GM21723 (cell line): ENCODE data around the gene UBL7.

Experiments
- ATAC-seq: cut with Tn5 transposase; IDR thresholded peaks from one replicate; pipeline ENCODE4 v1.9.1; 2021; ENCODE audit warnings: mild to moderate bottlenecking, moderate library complexity; ENCODE audit not compliant: unreplicated experiment

UBL7 gene

DNA sequence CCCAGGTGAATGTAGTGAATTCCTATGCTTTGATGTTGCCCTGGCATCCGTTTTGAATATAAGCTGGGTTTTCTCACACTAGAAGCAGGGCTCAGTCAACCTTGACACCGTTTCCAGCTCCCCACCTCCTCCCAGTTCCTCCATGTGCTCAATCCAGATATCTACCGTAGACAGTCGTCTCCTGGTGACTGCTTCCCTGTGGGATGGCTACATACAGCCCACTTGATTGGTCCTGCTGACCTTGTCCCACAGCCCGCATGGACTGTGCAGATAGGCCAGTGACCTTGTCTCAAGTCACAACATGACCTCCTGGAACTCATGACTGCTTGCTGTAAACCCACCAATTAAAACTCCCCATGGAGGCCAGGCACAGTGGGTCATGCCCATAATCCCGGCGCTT is 35.3 kb downstream of the UBL7 start:
- ATAC-seq, result no peak

DNA sequence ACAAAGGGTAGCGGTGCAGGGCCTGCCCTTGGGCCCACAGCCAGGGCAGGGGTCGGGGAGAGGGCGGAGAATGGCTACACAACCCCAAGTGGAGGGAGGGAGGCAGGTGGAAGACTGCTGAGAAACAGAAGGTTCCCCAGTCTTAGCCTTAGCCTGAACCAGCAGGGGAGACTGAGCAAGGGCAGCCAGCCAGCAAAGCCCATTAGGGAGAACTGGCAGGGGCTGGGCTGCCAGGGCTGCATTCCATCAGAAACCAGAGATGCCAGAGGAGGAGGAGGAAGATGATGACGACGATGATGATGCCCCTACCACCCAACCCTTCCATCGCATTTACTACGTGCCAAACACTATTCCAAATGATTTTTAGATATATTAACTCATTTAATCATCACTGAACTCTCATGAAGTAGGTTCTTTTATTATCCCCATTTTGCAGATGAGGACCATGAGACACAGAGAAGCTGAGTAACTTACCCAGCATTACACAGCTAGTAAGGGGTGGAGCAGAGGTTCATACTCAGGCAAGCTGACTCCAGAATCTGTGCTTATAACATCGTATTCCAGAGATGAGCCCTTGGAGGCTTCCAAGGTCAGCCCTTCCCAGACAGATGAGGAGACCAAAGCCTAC is 35.9 kb downstream of the UBL7 start:
- ATAC-seq, result no peak

DNA sequence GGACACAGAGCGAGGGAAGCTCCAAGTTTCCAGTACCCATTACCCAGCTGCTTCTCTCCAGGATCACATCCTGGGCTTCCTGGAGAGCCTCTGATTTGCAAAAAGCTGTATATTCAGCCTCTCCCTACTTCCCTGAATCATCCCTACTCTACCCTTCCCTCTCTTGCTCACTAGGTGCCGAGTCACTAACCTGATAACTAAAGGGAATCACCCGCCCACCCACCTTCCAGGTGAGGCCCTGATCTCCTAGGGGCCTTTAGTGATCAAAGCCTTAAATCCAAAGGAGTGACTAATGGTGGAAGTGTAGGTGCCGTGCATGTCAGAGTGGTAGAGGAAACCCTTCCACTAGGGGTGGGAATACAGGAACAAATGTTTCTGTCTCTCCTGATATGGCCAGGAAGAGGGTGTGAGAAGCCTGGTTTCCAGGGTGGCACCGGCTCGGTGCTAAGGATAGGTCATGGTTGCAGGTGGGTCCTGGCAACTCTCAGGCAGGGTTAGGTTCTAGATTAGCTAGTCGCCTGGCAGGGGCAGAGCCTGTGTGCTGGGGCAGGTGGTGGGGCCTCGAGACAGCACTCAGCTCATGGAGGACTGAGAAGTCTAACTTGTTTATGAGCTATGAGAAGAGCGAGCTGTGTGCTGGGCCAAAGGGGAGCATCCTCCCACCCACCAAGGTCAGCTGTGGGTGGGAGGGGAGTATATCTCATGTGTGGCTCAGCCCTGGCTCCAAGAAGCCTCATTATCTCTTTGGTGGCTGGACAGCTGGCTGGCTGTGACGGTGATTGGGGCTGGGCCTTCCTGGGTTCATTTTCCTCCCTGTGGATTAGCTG is 37.3 kb downstream of the UBL7 start:
- ATAC-seq, result no peak

DNA sequence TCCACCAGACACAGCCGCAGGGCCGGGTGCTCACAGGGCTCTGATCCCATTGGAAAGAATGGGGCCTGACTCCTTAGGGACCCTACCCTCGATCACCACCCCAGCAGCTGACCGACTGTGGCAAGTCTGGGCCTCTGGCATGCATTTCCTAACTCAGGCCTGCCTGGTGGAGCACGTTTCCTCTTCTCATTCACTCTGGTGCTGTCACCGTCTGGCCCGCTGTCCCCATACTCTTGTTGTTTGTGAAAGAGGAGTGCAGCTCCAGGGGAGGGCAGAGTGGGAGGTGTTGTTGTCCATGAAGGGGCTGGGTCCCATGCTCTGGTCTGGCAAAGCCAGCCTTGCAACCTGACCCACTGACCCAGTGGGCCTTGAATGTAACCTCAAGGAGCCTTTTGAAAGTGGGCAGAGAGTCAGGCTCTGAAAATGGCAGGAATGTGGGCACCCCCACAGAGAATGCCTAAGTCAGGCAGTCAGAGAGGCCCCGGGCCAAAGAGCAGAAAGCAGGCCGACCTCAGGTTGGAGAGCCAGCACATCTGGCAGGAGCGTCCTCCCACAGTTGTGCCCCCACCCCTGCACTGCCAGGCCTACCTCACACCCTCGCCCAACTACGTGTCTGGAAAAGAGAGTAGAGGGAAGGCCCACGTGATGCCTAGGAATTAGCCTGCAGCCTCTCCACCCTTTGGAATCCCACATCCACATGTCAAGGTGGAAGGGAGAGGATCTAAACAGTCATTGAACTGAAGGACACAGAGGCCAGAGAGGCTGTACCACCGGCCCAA is 38.1 kb downstream of the UBL7 start:
- ATAC-seq, result no peak

GRCh38 chr15:74422265-74422651 is 38.7 kb downstream of the UBL7 start:
- no peak for ATAC-seq

GRCh38 chr15:74421302-74422245 is 39.4 kb downstream of the UBL7 start:
- no peak for ATAC-seq

GRCh38 chr15:74420193-74420905 is 40.6 kb downstream of the UBL7 start:
- no peak for ATAC-seq

- ATAC-seq, result no peak
Observed at GRCh38 chr15:74419432-74419831, 41.5 kb downstream of the UBL7 start.

DNA sequence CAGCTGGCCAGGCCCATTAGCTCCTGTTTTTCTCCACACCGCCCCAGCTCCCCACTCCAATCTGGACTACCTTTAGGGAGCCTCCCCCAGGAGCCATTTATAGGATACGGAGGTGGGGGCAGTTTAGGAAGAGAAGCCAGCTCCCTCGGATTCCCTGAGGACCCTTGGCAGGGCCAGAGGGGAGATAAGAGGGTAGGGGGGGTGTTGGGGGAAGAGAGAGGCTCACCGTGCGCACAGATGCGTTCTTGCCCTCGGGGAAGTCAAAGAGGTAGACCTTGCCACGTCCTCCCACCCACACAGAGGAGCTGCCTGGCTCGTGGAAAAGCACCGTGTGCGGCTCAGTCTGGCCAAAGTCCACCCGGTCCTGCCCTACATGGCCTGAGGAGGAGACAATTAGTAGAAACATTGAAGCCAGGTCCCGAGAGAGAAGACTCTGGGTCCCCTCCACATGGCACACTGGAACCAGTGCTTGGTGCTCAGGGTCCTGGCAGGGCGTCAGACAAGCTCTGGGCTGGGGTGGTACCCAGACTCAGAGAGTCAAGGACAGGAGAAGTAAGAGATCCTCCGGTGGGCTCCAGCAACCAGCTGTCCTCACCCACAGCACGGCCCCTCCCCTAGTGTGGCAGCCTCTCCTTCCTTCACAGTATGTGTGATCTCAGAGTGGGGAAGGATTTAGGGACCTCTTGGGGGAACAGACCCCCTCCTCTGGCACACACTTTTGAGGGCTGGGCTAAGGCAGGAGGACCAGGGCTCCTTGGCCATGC is 42.2 kb downstream of the UBL7 start:
- ATAC-seq, result no peak

- no peak for ATAC-seq
Observed at GRCh38 chr15:74417670-74418069, 43.3 kb downstream of the UBL7 start.

GRCh38 chr15:74417225-74417624 is 43.7 kb downstream of the UBL7 start:
- no peak for ATAC-seq

GRCh38 chr15:74415966-74416916 is 44.7 kb downstream of the UBL7 start:
- ATAC-seq, result no peak

GRCh38 chr15:74414603-74415338 is 46.2 kb downstream of the UBL7 start:
- no peak for ATAC-seq

- ATAC-seq, result no peak
Observed at GRCh38 chr15:74414081-74414580, 46.8 kb downstream of the UBL7 start.

GRCh38 chr15:74413350-74414080 is 47.4 kb downstream of the UBL7 start:
- no peak for ATAC-seq

DNA sequence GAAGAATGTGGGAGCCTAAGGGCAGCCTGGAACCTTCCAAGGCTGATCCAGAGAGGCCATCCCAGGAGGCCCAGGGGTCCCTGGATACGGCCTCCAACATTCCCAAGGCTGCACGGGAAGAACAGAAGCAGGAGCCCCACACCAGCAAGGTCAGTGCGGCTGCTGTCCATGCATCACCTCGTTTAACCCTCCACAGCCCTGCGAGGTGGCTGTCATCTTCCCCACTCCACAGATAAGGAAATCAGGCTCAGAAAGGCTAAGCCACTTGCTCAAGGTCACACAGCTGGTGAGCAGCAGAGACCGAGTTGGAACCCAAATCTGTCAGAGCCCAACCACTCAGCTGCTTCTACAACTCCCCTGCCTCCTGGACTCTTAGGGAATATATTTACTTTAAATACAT is 48.8 kb downstream of the UBL7 start:
- no peak for ATAC-seq

DNA sequence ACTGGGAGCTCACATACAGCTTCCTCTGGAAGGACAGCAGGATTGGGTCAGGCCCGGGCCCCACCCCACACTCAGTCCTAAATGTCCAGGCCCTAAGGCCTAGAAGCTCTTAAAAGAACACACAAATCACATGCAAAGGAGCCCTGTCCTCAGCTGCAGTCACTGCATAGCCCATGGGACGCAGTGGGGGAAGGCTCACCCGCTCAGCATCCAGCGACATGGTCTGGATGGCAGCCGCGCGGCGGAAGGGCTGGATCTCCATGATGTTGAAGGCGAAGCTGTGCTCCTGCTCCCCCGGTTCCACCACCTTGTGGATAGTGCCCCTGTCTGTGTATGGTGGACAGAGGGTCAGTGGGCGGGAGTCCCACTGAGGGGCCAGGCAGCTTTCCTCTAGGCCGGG is 49.3 kb downstream of the UBL7 start:
- no peak for ATAC-seq
